ENCODE measurements around the gene ZNF763.

- TF ChIP-seq CTCF (IDR thresholded peaks at IDR 0.05; ENCODE audit: insufficient read depth, low read depth, low read length), result no peak
- no peak for TF ChIP-seq EZH2 (IDR thresholded peaks at IDR 0.05; ENCODE audit: insufficient read depth, low read length)
Observed at GRCh38 chr19:11995174-11995573, 30.3 kb downstream of the ZNF763 start.
